Measurements from ENCODE around the gene SYNJ1. TPM values are rescaled to one million over a fixed set of nuclear protein-coding genes. Genes with fewer than 3 reads are reported as not detected.

SYNJ1 gene
- total and polyA plus RNA-seq, 2 of the 13 experiments (the other 11 are each of a cell fraction or from before 2014, with no cell fraction given) = 2.0 to 2.7 TPM

- no peak for TF ChIP-seq DNMT3B (CRISPR knock-in tag; conservative IDR thresholded peaks at IDR 0.05)
- TF ChIP-seq ZNF230 (CRISPR knock-in tag; IDR thresholded peaks at IDR 0.05) = peak; percentile 65; the same call in 1 of the 2 replicates
- TF ChIP-seq ZNF30 (CRISPR knock-in tag; IDR thresholded peaks at IDR 0.05) = no peak
- peak; percentile 17; the same call in 1 of the 2 replicates for TF ChIP-seq ARHGAP35 (CRISPR knock-in tag; IDR thresholded peaks at IDR 0.05; ENCODE audit: borderline replicate concordance)
- TF ChIP-seq TARDBP (CRISPR knock-in tag; IDR thresholded peaks at IDR 0.05) = peak; percentile 99
- TF ChIP-seq, protein P1, sequence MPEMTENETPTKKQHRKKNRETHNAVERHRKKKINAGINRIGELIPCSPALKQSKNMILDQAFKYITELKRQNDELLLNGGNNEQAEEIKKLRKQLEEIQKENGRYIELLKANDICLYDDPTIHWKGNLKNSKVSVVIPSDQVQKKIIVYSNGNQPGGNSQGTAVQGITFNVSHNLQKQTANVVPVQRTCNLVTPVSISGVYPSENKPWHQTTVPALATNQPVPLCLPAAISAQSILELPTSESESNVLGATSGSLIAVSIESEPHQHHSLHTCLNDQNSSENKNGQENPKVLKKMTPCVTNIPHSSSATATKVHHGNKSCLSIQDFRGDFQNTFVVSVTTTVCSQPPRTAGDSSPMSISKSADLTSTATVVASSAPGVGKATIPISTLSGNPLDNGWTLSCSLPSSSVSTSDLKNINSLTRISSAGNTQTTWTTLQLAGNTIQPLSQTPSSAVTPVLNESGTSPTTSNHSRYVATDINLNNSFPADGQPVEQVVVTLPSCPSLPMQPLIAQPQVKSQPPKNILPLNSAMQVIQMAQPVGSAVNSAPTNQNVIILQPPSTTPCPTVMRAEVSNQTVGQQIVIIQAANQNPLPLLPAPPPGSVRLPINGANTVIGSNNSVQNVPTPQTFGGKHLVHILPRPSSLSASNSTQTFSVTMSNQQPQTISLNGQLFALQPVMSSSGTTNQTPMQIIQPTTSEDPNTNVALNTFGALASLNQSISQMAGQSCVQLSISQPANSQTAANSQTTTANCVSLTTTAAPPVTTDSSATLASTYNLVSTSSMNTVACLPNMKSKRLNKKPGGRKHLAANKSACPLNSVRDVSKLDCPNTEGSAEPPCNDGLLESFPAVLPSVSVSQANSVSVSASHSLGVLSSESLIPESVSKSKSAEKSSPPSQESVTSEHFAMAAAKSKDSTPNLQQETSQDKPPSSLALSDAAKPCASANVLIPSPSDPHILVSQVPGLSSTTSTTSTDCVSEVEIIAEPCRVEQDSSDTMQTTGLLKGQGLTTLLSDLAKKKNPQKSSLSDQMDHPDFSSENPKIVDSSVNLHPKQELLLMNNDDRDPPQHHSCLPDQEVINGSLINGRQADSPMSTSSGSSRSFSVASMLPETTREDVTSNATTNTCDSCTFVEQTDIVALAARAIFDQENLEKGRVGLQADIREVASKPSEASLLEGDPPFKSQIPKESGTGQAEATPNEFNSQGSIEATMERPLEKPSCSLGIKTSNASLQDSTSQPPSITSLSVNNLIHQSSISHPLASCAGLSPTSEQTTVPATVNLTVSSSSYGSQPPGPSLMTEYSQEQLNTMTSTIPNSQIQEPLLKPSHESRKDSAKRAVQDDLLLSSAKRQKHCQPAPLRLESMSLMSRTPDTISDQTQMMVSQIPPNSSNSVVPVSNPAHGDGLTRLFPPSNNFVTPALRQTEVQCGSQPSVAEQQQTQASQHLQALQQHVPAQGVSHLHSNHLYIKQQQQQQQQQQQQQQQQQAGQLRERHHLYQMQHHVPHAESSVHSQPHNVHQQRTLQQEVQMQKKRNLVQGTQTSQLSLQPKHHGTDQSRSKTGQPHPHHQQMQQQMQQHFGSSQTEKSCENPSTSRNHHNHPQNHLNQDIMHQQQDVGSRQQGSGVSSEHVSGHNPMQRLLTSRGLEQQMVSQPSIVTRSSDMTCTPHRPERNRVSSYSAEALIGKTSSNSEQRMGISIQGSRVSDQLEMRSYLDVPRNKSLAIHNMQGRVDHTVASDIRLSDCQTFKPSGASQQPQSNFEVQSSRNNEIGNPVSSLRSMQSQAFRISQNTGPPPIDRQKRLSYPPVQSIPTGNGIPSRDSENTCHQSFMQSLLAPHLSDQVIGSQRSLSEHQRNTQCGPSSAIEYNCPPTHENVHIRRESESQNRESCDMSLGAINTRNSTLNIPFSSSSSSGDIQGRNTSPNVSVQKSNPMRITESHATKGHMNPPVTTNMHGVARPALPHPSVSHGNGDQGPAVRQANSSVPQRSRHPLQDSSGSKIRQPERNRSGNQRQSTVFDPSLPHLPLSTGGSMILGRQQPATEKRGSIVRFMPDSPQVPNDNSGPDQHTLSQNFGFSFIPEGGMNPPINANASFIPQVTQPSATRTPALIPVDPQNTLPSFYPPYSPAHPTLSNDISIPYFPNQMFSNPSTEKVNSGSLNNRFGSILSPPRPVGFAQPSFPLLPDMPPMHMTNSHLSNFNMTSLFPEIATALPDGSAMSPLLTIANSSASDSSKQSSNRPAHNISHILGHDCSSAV (CRISPR knock-in tag; IDR thresholded peaks at IDR 0.05; ENCODE audit: borderline replicate concordance) = no peak
- no peak for TF ChIP-seq PTBP1 (IDR thresholded peaks at IDR 0.05; ENCODE audit: low read depth, low read length, poor library complexity, severe bottlenecking)
- TF ChIP-seq HNF1A (IDR thresholded peaks at IDR 0.05; ENCODE audit: low read depth) = peak; percentile 78; the same call in 1 of the 2 replicates
- peak; percentile 95 for TF ChIP-seq HNF1A (CRISPR knock-in tag; IDR thresholded peaks at IDR 0.05; ENCODE audit: borderline replicate concordance)
- TF ChIP-seq ZNF713 (CRISPR knock-in tag; IDR thresholded peaks at IDR 0.05) = no peak
- no peak for TF ChIP-seq JDP2 (CRISPR knock-in tag; IDR thresholded peaks at IDR 0.05; ENCODE audit: borderline replicate concordance)
- no peak for TF ChIP-seq ZNF781 (CRISPR knock-in tag; IDR thresholded peaks at IDR 0.05; ENCODE audit: borderline replicate concordance, not compliant biosample characterization)
- no peak for TF ChIP-seq HOXA7 (CRISPR knock-in tag; IDR thresholded peaks at IDR 0.05)
- 0 out of 2 replicates have a peak, but pooled peaks have one; percentile 35 for TF ChIP-seq MXD4 (CRISPR knock-in tag; IDR thresholded peaks at IDR 0.05)
- no peak for TF ChIP-seq GMEB2 (CRISPR knock-in tag; IDR thresholded peaks at IDR 0.05; ENCODE audit: low read depth)
- TF ChIP-seq KLF11 (CRISPR knock-in tag; IDR thresholded peaks at IDR 0.05) = peak; percentile 58
These were observed 134.8 kb downstream of the SYNJ1 start (continued) for GRCh38 chr21:32592929-32593502.
